Mucosa of rectum (tissue), 2 donors: ENCODE measurements around the gene PTPN14.

Experiments
- H3K27ac ChIP-seq, 2 donors: one replicate each; pipeline ENCODE4 v1.7.0; 2013; ENCODE audit warnings: inconsistent platforms in 2 of 2, low read depth in 2 of 2, low read length in 2 of 2
- H3K27me3 ChIP-seq, 2 donors: one replicate each; pipeline ENCODE4 v1.7.0; 2013; ENCODE audit warnings: low read length in 2 of 2; ENCODE audit not compliant: control insufficient read depth in 2 of 2, insufficient read depth in 2 of 2
- H3K36me3 ChIP-seq, 2 donors: one replicate each; pipeline ENCODE4 v1.7.0; 2013; ENCODE audit warnings: low read length in 2 of 2; ENCODE audit not compliant: control insufficient read depth in 2 of 2, insufficient read depth in 2 of 2
- H3K4me1 ChIP-seq, 2 donors: one replicate each; pipeline ENCODE4 v1.7.0; 2013; ENCODE audit warnings: low read length in 2 of 2, mild to moderate bottlenecking in 1 of 2; ENCODE audit not compliant: control insufficient read depth in 2 of 2, insufficient read depth in 2 of 2
- H3K4me3 ChIP-seq, 2 donors: one replicate each; pipeline ENCODE4 v1.7.0; 2013; ENCODE audit warnings: low read length in 2 of 2
- H3K9ac ChIP-seq, 2 donors: one replicate each; pipeline ENCODE4 v1.7.0; 2013; ENCODE audit warnings: low read length in 2 of 2, low read depth in 1 of 2, mild to moderate bottlenecking in 1 of 2
- H3K9me3 ChIP-seq, 2 donors: one replicate each; pipeline ENCODE4 v1.7.0; 2013; ENCODE audit warnings: low read length in 2 of 2; ENCODE audit not compliant: control insufficient read depth in 2 of 2
- donor health status: healthy.
- donor health status: Normal muscosa, but diverticular disease.

The PTPN14 gene

GRCh38 chr1:214331180-214331579 is 220.2 kb downstream of the PTPN14 start:
- H3K27me3 ChIP-seq: no peaks in the 10 kb centered on the region
- H3K27ac ChIP-seq: no peak overlapping the region
- no peak overlapping the region for H3K4me3 ChIP-seq
- H3K4me1 ChIP-seq: peaks cover 0 to 3% of the 10 kb centered on the region in 2 donors
- no peak overlapping the region for H3K9ac ChIP-seq
- peaks cover 0 to 6% of the 10 kb centered on the region in 2 donors for H3K36me3 ChIP-seq
- no peaks in the 10 kb centered on the region for H3K9me3 ChIP-seq

- H3K9me3 ChIP-seq: no peaks in the 10 kb centered on the region
- no peaks in the 10 kb centered on the region for H3K27me3 ChIP-seq
- peaks cover 0 to 6% of the 10 kb centered on the region in 2 donors for H3K36me3 ChIP-seq
- H3K4me3 ChIP-seq: no peak overlapping the region
- H3K27ac ChIP-seq: no peak overlapping the region
- H3K9ac ChIP-seq: no peak overlapping the region
- peaks cover 0 to 3% of the 10 kb centered on the region in 2 donors for H3K4me1 ChIP-seq
Measured at GRCh38 chr1:214330715-214331114, 220.7 kb downstream of the PTPN14 start.

GRCh38 chr1:214330222-214330621 is 221.2 kb downstream of the PTPN14 start:
- no peaks in the 10 kb centered on the region for H3K27me3 ChIP-seq
- no peak overlapping the region for H3K4me3 ChIP-seq
- peaks cover 0 to 6% of the 10 kb centered on the region in 2 donors for H3K36me3 ChIP-seq
- no peaks in the 10 kb centered on the region for H3K9me3 ChIP-seq
- peaks cover 0 to 3% of the 10 kb centered on the region in 2 donors for H3K4me1 ChIP-seq
- H3K9ac ChIP-seq: no peak overlapping the region
- no peak overlapping the region for H3K27ac ChIP-seq

GRCh38 chr1:214329470-214330220 is 221.8 kb downstream of the PTPN14 start:
- peaks cover 0 to 3% of the 10 kb centered on the region in 2 donors for H3K4me1 ChIP-seq
- H3K36me3 ChIP-seq: peaks cover 0 to 5% of the 10 kb centered on the region in 2 donors
- H3K27ac ChIP-seq: no peak overlapping the region
- H3K4me3 ChIP-seq: no peak overlapping the region
- H3K9ac ChIP-seq: no peak overlapping the region
- no peaks in the 10 kb centered on the region for H3K27me3 ChIP-seq
- H3K9me3 ChIP-seq: no peaks in the 10 kb centered on the region

- no peak overlapping the region for H3K9ac ChIP-seq
- no peaks in the 10 kb centered on the region for H3K27me3 ChIP-seq
- no peak overlapping the region for H3K4me3 ChIP-seq
- no peak overlapping the region for H3K27ac ChIP-seq
- H3K36me3 ChIP-seq: peaks cover 0 to 3% of the 10 kb centered on the region in 2 donors
- peaks cover 0 to 3% of the 10 kb centered on the region in 2 donors for H3K4me1 ChIP-seq
- no peaks in the 10 kb centered on the region for H3K9me3 ChIP-seq
Measured at GRCh38 chr1:214328770-214329469, 222.5 kb downstream of the PTPN14 start.

- Histone ChIP-seq H3K4me1 (no peaks in the 10 kb centered on the region), H3K4me3 (no peak overlapping the region), H3K27me3 (no peaks in the 10 kb centered on the region), H3K9me3 (no peaks in the 10 kb centered on the region), H3K36me3 (peaks cover 0 to 6% of the 10 kb centered on the region in 2 donors), H3K27ac (no peak overlapping the region), H3K9ac (no peak overlapping the region)
Measured at GRCh38 chr1:214327514-214327913, 223.9 kb downstream of the PTPN14 start.

- Histone ChIP-seq H3K27ac (no peak overlapping the region), H3K9me3 (no peaks in the 10 kb centered on the region), H3K4me3 (no peak overlapping the region), H3K36me3 (peaks cover 1 to 6% of the 10 kb centered on the region in 2 donors), H3K27me3 (no peaks in the 10 kb centered on the region), H3K4me1 (no peaks in the 10 kb centered on the region), H3K9ac (no peak overlapping the region)
Measured at GRCh38 chr1:214326406-214326805, 225.0 kb downstream of the PTPN14 start.

- Histone ChIP-seq H3K36me3 (peaks cover 2 to 6% of the 10 kb centered on the region in 2 donors), H3K9ac (no peak overlapping the region), H3K27me3 (no peaks in the 10 kb centered on the region)
Measured at GRCh38 chr1:214324896-214325800, 226.3 kb downstream of the PTPN14 start.

GRCh38 chr1:214321705-214322453 is 229.5 kb downstream of the PTPN14 start:
- Histone ChIP-seq H3K9ac (no peak overlapping the region), H3K4me3 (no peak overlapping the region), H3K27me3 (no peaks in the 10 kb centered on the region), H3K36me3 (peaks cover 8 to 9% of the 10 kb centered on the region in 2 donors), H3K4me1 (no peaks in the 10 kb centered on the region), H3K9me3 (no peaks in the 10 kb centered on the region), H3K27ac (no peak overlapping the region)

More at GRCh38 chr1:214324896-214325800, 226.3 kb downstream of the PTPN14 start:
- no peaks in the 10 kb centered on the region for H3K4me1 ChIP-seq
- H3K9me3 ChIP-seq: no peaks in the 10 kb centered on the region
- H3K27ac ChIP-seq: no peak overlapping the region
- no peak overlapping the region for H3K4me3 ChIP-seq
